Measurements from ENCODE around the gene LHX3.

LHX3 gene

GRCh38 chr9:136235171-136235570, 30.2 kb upstream of the LHX3 start:
- no peak for DNase-seq
- in situ Hi-C loops (cut with HindIII; ENCODE audit: low pct_ligation_motif_present, low sequenced_read_pairs): no loop called here
- H3K4me3 ChIP-seq (ENCODE audit: low read depth, low read length): no peak overlapping the region
- no peak overlapping the region for H3K27ac ChIP-seq
- peaks cover 7% of the 10 kb centered on the region for H3K36me3 ChIP-seq (replicated peaks)
- H3K27me3 ChIP-seq (replicated peaks): no peaks in the 10 kb centered on the region
- no peak for TF ChIP-seq CTCF (IDR thresholded peaks at IDR 0.05; ENCODE audit: low read depth, low read length, missing control alignments)

GRCh38 chr9:136234597-136234996, 29.7 kb upstream of the LHX3 start:
- Histone ChIP-seq H3K27me3 (replicated peaks) (no peaks in the 10 kb centered on the region), H3K36me3 (replicated peaks) (peaks cover 7% of the 10 kb centered on the region), H3K4me3 (ENCODE audit: low read depth, low read length) (no peak overlapping the region), H3K27ac (no peak overlapping the region)
- DNase-seq: no peak
- in situ Hi-C loops (cut with HindIII; ENCODE audit: low pct_ligation_motif_present, low sequenced_read_pairs): no loop called here
- TF ChIP-seq CTCF (IDR thresholded peaks at IDR 0.05; ENCODE audit: low read depth, low read length, missing control alignments): no peak

GRCh38 chr9:136233868-136234267, 28.9 kb upstream of the LHX3 start:
- DNase-seq: no peak
- no peak overlapping the region for H3K27ac ChIP-seq
- no peaks in the 10 kb centered on the region for H3K27me3 ChIP-seq (replicated peaks)
- no peak for TF ChIP-seq CTCF (IDR thresholded peaks at IDR 0.05; ENCODE audit: low read depth, low read length, missing control alignments)
- in situ Hi-C loops (cut with HindIII; ENCODE audit: low pct_ligation_motif_present, low sequenced_read_pairs): no loop called here
- no peak overlapping the region for H3K4me3 ChIP-seq (ENCODE audit: low read depth, low read length)
- peaks cover 7% of the 10 kb centered on the region for H3K36me3 ChIP-seq (replicated peaks)

GRCh38 chr9:136233411-136233810, 28.5 kb upstream of the LHX3 start:
- H3K36me3 ChIP-seq (replicated peaks): peaks cover 7% of the 10 kb centered on the region
- TF ChIP-seq CTCF (IDR thresholded peaks at IDR 0.05; ENCODE audit: low read depth, low read length, missing control alignments): no peak
- no peak for DNase-seq
- H3K27ac ChIP-seq: no peak overlapping the region
- no peak overlapping the region for H3K4me3 ChIP-seq (ENCODE audit: low read depth, low read length)
- in situ Hi-C loops (cut with HindIII; ENCODE audit: low pct_ligation_motif_present, low sequenced_read_pairs): no loop called here
- no peaks in the 10 kb centered on the region for H3K27me3 ChIP-seq (replicated peaks)

- no peak overlapping the region for H3K27ac ChIP-seq
- no peak overlapping the region for H3K4me3 ChIP-seq (ENCODE audit: low read depth, low read length)
- no peak for DNase-seq
- no peaks in the 10 kb centered on the region for H3K27me3 ChIP-seq (replicated peaks)
- TF ChIP-seq CTCF (IDR thresholded peaks at IDR 0.05; ENCODE audit: low read depth, low read length, missing control alignments): no peak
- in situ Hi-C loops (cut with HindIII; ENCODE audit: low pct_ligation_motif_present, low sequenced_read_pairs): no loop called here
- H3K36me3 ChIP-seq (replicated peaks): peaks cover 7% of the 10 kb centered on the region
Measured at GRCh38 chr9:136232969-136233368, 28.0 kb upstream of the LHX3 start.

- DNase-seq: no peak
- H3K27ac ChIP-seq: no peak overlapping the region
Measured at GRCh38 chr9:136231478-136232297, 26.8 kb upstream of the LHX3 start.

More at GRCh38 chr9:136231478-136232297, 26.8 kb upstream of the LHX3 start:
- no peaks in the 10 kb centered on the region for H3K27me3 ChIP-seq (replicated peaks)
- TF ChIP-seq CTCF (IDR thresholded peaks at IDR 0.05; ENCODE audit: low read depth, low read length, missing control alignments): no peak
- H3K36me3 ChIP-seq (replicated peaks): peaks cover 7% of the 10 kb centered on the region
- in situ Hi-C loops (cut with HindIII; ENCODE audit: low pct_ligation_motif_present, low sequenced_read_pairs): no loop called here
- no peak overlapping the region for H3K4me3 ChIP-seq (ENCODE audit: low read depth, low read length)
